SU-DHL-6 (cell line): ENCODE measurements around the gene EIF4G1.

Experiments
- H2AFZ ChIP-seq: fragments of 200-600 bp; sonication (generic); 2 replicates; pipeline ENCODE4 v1.6.1; 2014; ENCODE audit warnings: low read depth, mild to moderate bottlenecking, moderate library complexity, mixed read lengths, antibody characterized with exemption, low read length; ENCODE audit not compliant: severe bottlenecking
- H3F3A ChIP-seq: fragments of 200-600 bp; shearing (Covaris generic); 2 replicates; pipeline ENCODE4 v1.6.0; 2016; ENCODE audit warnings: antibody characterized with exemption, mild to moderate bottlenecking; ENCODE audit not compliant: insufficient read depth
- H3K27ac ChIP-seq: fragments of 200-600 bp; sonication (generic); 2 replicates; pipeline ENCODE4 v1.5.1; 2016; ENCODE audit warnings: low read depth, mild to moderate bottlenecking, low read length, moderate library complexity, mixed read lengths
- H3K27me3 ChIP-seq: fragments of 200-600 bp; sonication (generic), shearing (Covaris generic); 2 replicates; pipeline ENCODE4 v1.6.0; 2014; ENCODE audit warnings: mild to moderate bottlenecking, low read length
- H3K36me3 ChIP-seq: fragments of 200-600 bp; sonication (generic); 2 replicates; pipeline ENCODE4 v1.6.1; 2014; ENCODE audit warnings: mild to moderate bottlenecking, low read length, mixed read lengths
- H3K4me2 ChIP-seq: fragments of 300-600, 200-600 bp; shearing (Covaris generic), sonication (generic); 2 replicates; pipeline ENCODE4 v1.6.0; 2014; ENCODE audit warnings: low read length, low read depth, mild to moderate bottlenecking; ENCODE audit not compliant: poor library complexity, severe bottlenecking
- H3K4me3 ChIP-seq: fragments of 200-600 bp; sonication (generic); 2 replicates; pipeline ENCODE4 v1.5.1; 2014; ENCODE audit warnings: antibody characterized with exemption, low read length, mild to moderate bottlenecking, mixed read lengths; ENCODE audit not compliant: insufficient read depth, poor library complexity, severe bottlenecking
- H3K79me2 ChIP-seq: fragments of 200-600 bp; sonication (generic); 2 replicates; pipeline ENCODE4 v1.6.1; 2014; ENCODE audit warnings: mild to moderate bottlenecking, low read length, moderate library complexity; ENCODE audit not compliant: insufficient read depth
- H3K9ac ChIP-seq: fragments of 200-600 bp; sonication (generic); 2 replicates; pipeline ENCODE4 v1.7.0; 2014; ENCODE audit warnings: mild to moderate bottlenecking, low read length
- H3K9me2 ChIP-seq: fragments of 200-600 bp; sonication (generic); replicated peaks from 2 replicates; pipeline ENCODE4 v1.6.1; 2014; ENCODE audit warnings: low read length; ENCODE audit not compliant: insufficient read depth
- H3K9me3 ChIP-seq: fragments of 200-600 bp; sonication (generic); 2 replicates; pipeline ENCODE4 v1.6.1; 2014; ENCODE audit warnings: low read length, mixed read lengths; ENCODE audit not compliant: insufficient read depth
- H4K20me1 ChIP-seq: fragments of 200-600 bp; sonication (generic); 2 replicates; pipeline ENCODE4 v1.6.1; 2014; ENCODE audit warnings: low read depth, mild to moderate bottlenecking, antibody characterized with exemption, low read length, moderate library complexity, mixed read lengths
- CTCF ChIP-seq: fragments of 200-600 bp; sonication (generic); IDR thresholded peaks from one replicate; pipeline ENCODE4 v1.5.1; 2017; ENCODE audit warnings: antibody characterized with exemption, mild to moderate bottlenecking, low read length, moderate library complexity; ENCODE audit not compliant: insufficient read depth, poor library complexity, severe bottlenecking
- EZH2phosphoT487 ChIP-seq: fragments of 200-600 bp; sonication (generic), shearing (Covaris generic); conservative IDR thresholded peaks from 2 replicates; pipeline ENCODE4 v1.6.1; 2018; ENCODE audit warnings: mild to moderate bottlenecking, antibody characterized with exemption, low read length, moderate library complexity, mixed read lengths

Gene EIF4G1

DNA sequence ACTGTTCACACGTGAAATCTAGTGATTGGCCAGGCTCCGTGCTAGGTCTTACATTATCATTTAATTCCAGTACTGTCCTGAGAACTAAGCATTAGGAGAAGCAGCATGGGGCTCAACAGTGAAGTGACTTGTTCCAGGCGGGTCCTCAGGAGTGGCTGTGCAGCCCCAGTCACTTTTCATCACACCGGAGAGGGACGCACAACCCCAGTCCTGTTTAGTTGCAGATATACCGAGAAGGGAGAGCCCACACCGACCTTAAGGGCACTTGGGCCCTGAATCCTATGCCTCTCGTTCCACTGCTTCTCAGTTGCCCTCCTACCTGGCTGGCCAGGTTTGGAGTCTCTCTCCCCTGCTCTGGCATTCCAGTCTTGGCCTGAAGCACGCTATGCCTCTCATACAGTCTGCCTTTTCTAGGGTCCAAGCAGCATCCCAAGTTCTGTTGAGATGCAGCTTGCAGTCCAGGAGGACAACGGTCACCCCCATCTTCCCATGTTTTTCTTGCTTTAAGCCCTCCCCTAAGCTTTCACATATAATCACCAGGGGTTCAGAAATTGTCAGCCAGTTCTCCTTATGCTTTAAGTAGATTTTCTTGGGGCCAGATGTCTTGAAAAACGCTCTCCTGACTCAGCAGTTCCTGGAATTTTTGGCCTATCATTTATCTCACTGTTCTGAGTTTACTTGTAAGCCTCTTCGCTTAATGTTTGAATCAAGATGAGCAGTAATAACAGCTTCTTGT, 33.1 kb downstream of the EIF4G1 start:
- H3K4me2 ChIP-seq: no peak overlapping the region
- no peak overlapping the region for H3K27ac ChIP-seq
- no peaks in the 10 kb centered on the region for H3K27me3 ChIP-seq
- no peak overlapping the region for H2AFZ ChIP-seq
- no peaks in the 10 kb centered on the region for H3F3A ChIP-seq
- H3K79me2 ChIP-seq: no peaks in the 10 kb centered on the region
- no peak overlapping the region for H3K4me3 ChIP-seq
- no peaks in the 10 kb centered on the region for H3K36me3 ChIP-seq
- H4K20me1 ChIP-seq: no peaks in the 10 kb centered on the region
- no peak overlapping the region for H3K9ac ChIP-seq
- no peaks in the 10 kb centered on the region for H3K9me3 ChIP-seq
- H3K9me2 ChIP-seq: no peaks in the 10 kb centered on the region
- TF ChIP-seq EZH2phosphoT487 (no peak), CTCF (no peak)

DNA sequence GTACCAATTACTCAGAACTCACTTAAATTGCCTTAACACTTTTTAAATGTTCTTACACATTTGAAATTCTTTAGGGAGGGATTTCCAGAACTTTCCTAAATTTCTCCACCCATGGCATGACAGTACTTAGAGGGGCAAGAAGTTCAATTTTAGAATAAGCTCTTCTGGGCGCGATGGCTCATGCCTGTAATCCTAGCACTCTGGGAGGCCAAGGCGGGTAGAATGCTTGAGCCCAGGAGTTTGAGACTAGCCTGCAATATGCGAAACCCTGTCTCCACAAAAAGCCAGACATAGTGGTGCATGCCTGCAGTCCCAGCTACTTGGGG, 33.6 kb downstream of the EIF4G1 start:
- no peak overlapping the region for H3K4me2 ChIP-seq
- no peak overlapping the region for H2AFZ ChIP-seq
- no peak overlapping the region for H3K4me3 ChIP-seq
- TF ChIP-seq CTCF (no peak), EZH2phosphoT487 (no peak)
- H3K27ac ChIP-seq: no peak overlapping the region
- no peak overlapping the region for H3K9ac ChIP-seq
- H3K79me2 ChIP-seq: no peaks in the 10 kb centered on the region
- H4K20me1 ChIP-seq: no peaks in the 10 kb centered on the region
- H3K9me2 ChIP-seq: no peaks in the 10 kb centered on the region
- no peaks in the 10 kb centered on the region for H3F3A ChIP-seq
- H3K36me3 ChIP-seq: no peaks in the 10 kb centered on the region
- no peaks in the 10 kb centered on the region for H3K9me3 ChIP-seq
- H3K27me3 ChIP-seq: no peaks in the 10 kb centered on the region

GRCh38 chr3:184349563-184350470, 35.4 kb downstream of the EIF4G1 start:
- no peaks in the 10 kb centered on the region for H3K9me3 ChIP-seq
- H3K4me3 ChIP-seq: no peak overlapping the region
- no peaks in the 10 kb centered on the region for H3K36me3 ChIP-seq
- no peak overlapping the region for H3K4me2 ChIP-seq
- no peaks in the 10 kb centered on the region for H3K9me2 ChIP-seq
- no peaks in the 10 kb centered on the region for H4K20me1 ChIP-seq
- H3K79me2 ChIP-seq: no peaks in the 10 kb centered on the region
- no peak overlapping the region for H3K9ac ChIP-seq
- H3K27me3 ChIP-seq: no peaks in the 10 kb centered on the region
- TF ChIP-seq EZH2phosphoT487 (no peak), CTCF (no peak)
- H2AFZ ChIP-seq: no peak overlapping the region
- no peak overlapping the region for H3K27ac ChIP-seq
- H3F3A ChIP-seq: no peaks in the 10 kb centered on the region
